MCF 10A (cell line): ENCODE results near the gene CCDC9. TPM values are rescaled to one million over a fixed set of nuclear protein-coding genes. Genes with fewer than 3 reads are reported as not detected.

Experiments used
- Bru-seq: library from RNA; stranded (reverse); fragments of 400-500 nt; gene quantifications from one replicate; lab custom pipeline; 2021; lab: Mats Ljungman, UMichigan
- BruChase-seq, 2 experiments: library from RNA; stranded (reverse); fragments of 400-500 nt; gene quantifications; one replicate each; lab custom pipeline; 2021; lab: Mats Ljungman, UMichigan
- BruUV-seq: library from RNA; stranded (reverse); fragments of 400-500 nt; replicated peaks from 2 replicates; lab custom pipeline; 2021; lab: Mats Ljungman, UMichigan
- CTCF ChIA-PET: fragments of 300-600 bp; sonication (Branson Sonifier 250); formaldehyde crosslinking; extraction: SDS; loops from one replicate; lab custom pipeline; 2021; ENCODE audit warnings: antibody characterized with exemption, inconsistent platforms; lab: Yijun Ruan, JAX
- POLR2A ChIA-PET: fragments of 300-600, 350-650 bp; sonication (Branson Sonifier 250); formaldehyde crosslinking; extraction: SDS; loops from one replicate; lab custom pipeline; 2020; ENCODE audit warnings: antibody characterized with exemption, inconsistent platforms; lab: Yijun Ruan, JAX
- DNase-seq: peaks from one replicate; pipeline ENCODE4 v3.0.0-alpha.2; 2018; ENCODE audit not compliant: unreplicated experiment
- H3K27ac Mint-ChIP-seq: one replicate; pipeline ENCODE4 v1.8.0; 2022; ENCODE audit warnings: mild to moderate bottlenecking, low read depth, mixed read lengths; ENCODE audit not compliant: unreplicated experiment
- H3K27me3 Mint-ChIP-seq: one replicate; pipeline ENCODE4 v1.8.0; 2022; ENCODE audit warnings: mixed read lengths; ENCODE audit not compliant: insufficient read depth, unreplicated experiment
- H3K36me3 Mint-ChIP-seq: one replicate; pipeline ENCODE4 v1.8.0; 2022; ENCODE audit warnings: mild to moderate bottlenecking, moderate library complexity, mixed read lengths; ENCODE audit not compliant: insufficient read depth, unreplicated experiment
- H3K4me1 Mint-ChIP-seq: one replicate; pipeline ENCODE4 v1.8.0; 2022; ENCODE audit warnings: mixed read lengths; ENCODE audit not compliant: insufficient read depth, unreplicated experiment
- H3K4me3 Mint-ChIP-seq: one replicate; pipeline ENCODE4 v1.8.0; 2022; ENCODE audit warnings: mild to moderate bottlenecking, moderate library complexity, mixed read lengths; ENCODE audit not compliant: unreplicated experiment
- H3K9me3 Mint-ChIP-seq: one replicate; pipeline ENCODE4 v1.8.0; 2022; ENCODE audit warnings: mixed read lengths; ENCODE audit not compliant: unreplicated experiment
- CTCF ChIP-seq: fragments of 200-600 bp; IDR thresholded peaks from one replicate; pipeline ENCODE4 v1.8.0; 2022; ENCODE audit warnings: antibody characterized with exemption, mild to moderate bottlenecking; ENCODE audit not compliant: unreplicated experiment
- intact Hi-C: fragments of 100-400 bp; cut with micrococcal nuclease; formaldehyde crosslinking; loops from 2 replicates; pipeline ENCODE4 v1.14.1; 2022
- long read RNA-seq: library from polyadenylated mRNA; stranded (forward); transcript quantifications from one replicate; pipeline ENCODE4 v2.0.0, GENCODE V29; 2022
- total RNA-seq: library from RNA; stranded (reverse); gene quantifications from 2 replicates; pipeline ENCODE4 v1.2.3, GENCODE V29; 2022

Gene CCDC9
- 35.0 and 39.0 TPM in 2 replicates for total RNA-seq
- Bru-seq, nascent RNA: percentile 65 among the genes with signal in this experiment
- BruChase-seq, experiment 1, labeled RNA remaining after a 6-hour chase: percentile 69 among the genes with signal in this experiment
- percentile 58 among the genes with signal in this experiment for BruChase-seq, experiment 2, labeled RNA remaining after a 2-hour chase
- long read RNA-seq, transcript CCDC9-201 (12 exons, 2,093 nt): major isoform, 27 of 40 reads
- long read RNA-seq, partial matches to known transcripts: 2 of 40 reads
- long read RNA-seq, other reads (novel, unspliced or antisense): 10 of 40 reads

- Mint-ChIP-seq H3K36me3 (peaks cover 22% of the 10 kb centered on the region), H3K27ac (peak within 1 kb of the TSS; percentile 99), H3K27me3 (no peaks in the 10 kb centered on the region), H3K9me3 (no peaks in the 10 kb centered on the region), H3K4me1 (peaks cover 25% of the 10 kb centered on the region), H3K4me3 (peak within 1 kb of the TSS; percentile 97)
- intact Hi-C loops: loop anchor here (2.0 kb wide), 1 partner anchor 19 kb away; the partner anchor contains the start of gene INAFM1
- ChIA-PET POLR2A (interaction anchor here (0.6 to 3.4 kb wide), 27 partner anchors 9 to 1363 kb away, joined by 3 to 53 read pairs (median 5); partner anchors contain the start of genes DHX34, INAFM1, RPL18 and SAE1), CTCF (interaction anchor here (1.0 to 2.2 kb wide), 4 partner anchors 9 to 45 kb away, joined by 3 to 17 read pairs (median 8); no protein-coding TSS in a partner anchor)
- TF ChIP-seq CTCF: no peak
- TSS peak; percentile 91 for BruUV-seq
- DNase-seq: peak; percentile 95
Measured at GRCh38 chr19:47255879-47256692, at the start of gene CCDC9. Gene CCDC9 (plus strand): TSS chr19:47256525. CDS start chr19:47258401, 1,876 bp downstream.

GRCh38 chr19:47209319-47210179 is 46.8 kb upstream of the CCDC9 start:
- H3K4me1 Mint-ChIP-seq: peaks cover 7% of the 10 kb centered on the region
- CTCF ChIA-PET: interaction anchor here (0.6 to 10.9 kb wide), 20 partner anchors 8 to 614 kb away, joined by 3 to 292 read pairs (median 6); no protein-coding TSS in a partner anchor
- intact Hi-C loops: loop anchor here (1.0 kb wide), 2 partner anchors 17 to 35 kb away; no protein-coding TSS in a partner anchor
- no peaks in the 10 kb centered on the region for H3K9me3 Mint-ChIP-seq
- TSS peak; percentile 79 for BruUV-seq
- no peak for TF ChIP-seq CTCF
- peaks cover 53% of the 10 kb centered on the region for H3K36me3 Mint-ChIP-seq
- H3K27me3 Mint-ChIP-seq: no peaks in the 10 kb centered on the region
- no peak overlapping the region for H3K4me3 Mint-ChIP-seq
- H3K27ac Mint-ChIP-seq: peak overlapping the region; percentile 14
- POLR2A ChIA-PET: interaction anchor here (0.7 to 4.6 kb wide), 10 partner anchors 17 to 79 kb away, joined by 3 to 75 read pairs (median 9); partner anchors contain the start of genes CCDC9 and SAE1
- no peak for DNase-seq

DNA sequence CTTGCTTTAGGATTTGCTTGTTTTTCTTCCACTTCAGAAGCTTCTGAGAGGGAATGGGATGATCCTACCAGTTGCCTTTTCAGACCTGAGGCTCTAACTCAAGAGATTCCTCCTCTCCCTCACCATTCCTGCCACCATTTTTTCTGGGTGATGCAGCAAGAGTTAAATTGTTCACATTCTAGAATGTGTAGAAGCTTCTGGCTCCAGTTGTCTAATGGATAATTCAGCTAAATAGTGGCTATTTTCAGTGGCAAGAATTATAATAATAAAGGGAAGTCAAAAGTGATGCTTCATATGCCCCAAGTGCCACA is 46.2 kb upstream of the CCDC9 start:
- H3K9me3 Mint-ChIP-seq: no peaks in the 10 kb centered on the region
- BruUV-seq: no TSS peak
- peaks cover 7% of the 10 kb centered on the region for H3K4me1 Mint-ChIP-seq
- peaks cover 47% of the 10 kb centered on the region for H3K36me3 Mint-ChIP-seq
- intact Hi-C loops: loop anchor here (1.0 kb wide), 2 partner anchors 16 to 34 kb away; no protein-coding TSS in a partner anchor
- no peak for DNase-seq
- H3K27me3 Mint-ChIP-seq: no peaks in the 10 kb centered on the region
- CTCF ChIA-PET: interaction anchor here (0.5 to 10.9 kb wide), 25 partner anchors 9 to 394 kb away, joined by 3 to 292 read pairs (median 4); partner anchors contain the start of gene CCDC9
- no peak overlapping the region for H3K27ac Mint-ChIP-seq
- H3K4me3 Mint-ChIP-seq: no peak overlapping the region
- POLR2A ChIA-PET: interaction anchor here (0.6 to 4.6 kb wide), 14 partner anchors 16 to 79 kb away, joined by 3 to 75 read pairs (median 4); partner anchors contain the start of genes CCDC9 and SAE1
- TF ChIP-seq CTCF: no peak
